GM12892 (cell line): Measurements from ENCODE around the gene EEPD1.

Experiments
- POLR2A ChIP-seq: IDR thresholded peaks from 2 replicates; pipeline ENCODE4 v1.6.1; 2011; ENCODE audit warnings: low read depth, low read length, control low read depth
- POLR2AphosphoS5 ChIP-seq: IDR thresholded peaks from 2 replicates; pipeline ENCODE4 v1.6.1; 2011; ENCODE audit warnings: low read depth, low read length, control low read depth
- TAF1 ChIP-seq: IDR thresholded peaks from 2 replicates; pipeline ENCODE4 v1.6.1; 2011; ENCODE audit warnings: low read depth, mild to moderate bottlenecking, control low read depth, low read length, borderline replicate concordance

GRCh38 chr7:36167403-36168050 is 14.5 kb downstream of the EEPD1 start:
- TF ChIP-seq TAF1: no peak
- no peak for TF ChIP-seq POLR2A
- TF ChIP-seq POLR2AphosphoS5: no peak
